ENCODE data around the gene ERMARD. TPM values are rescaled to one million over a fixed set of nuclear protein-coding genes. Genes with fewer than 3 reads are reported as not detected.

Gene ERMARD
- total and polyA plus RNA-seq, 2 donors (not counting 3 experiments of a cell fraction or from before 2014, with no cell fraction given): 23.8 to 36.4 TPM

GRCh38 chr6:169720207-169720855 is 31.1 kb upstream of the ERMARD start:
- Histone ChIP-seq H3K27me3 (ENCODE audit: control insufficient read depth in 2 of 2, insufficient read depth in 2 of 2, low read length in 2 of 2) (no peaks in the 10 kb centered on the region), H3K4me1 (ENCODE audit: control insufficient read depth, extremely low read depth, insufficient read depth, low read length) (peaks cover 19% of the 10 kb centered on the region), H3K27ac (ENCODE audit: insufficient read depth, low read depth, low read length) (no peak overlapping the region), H2AFZ (ENCODE audit: low read depth, low read length) (no peak overlapping the region), H4K20me1 (replicated peaks; ENCODE audit: control insufficient read depth, extremely low read depth, insufficient read depth, low read length) (no peaks in the 10 kb centered on the region), H3K4me3 (replicated peaks in 1 of 3; ENCODE audit: insufficient read depth in 1 of 3, low read depth in 1 of 3, low read length in 3 of 3) (no peak overlapping the region), H3K79me2 (ENCODE audit: control insufficient read depth, insufficient read depth, low read length) (peaks cover 40% of the 10 kb centered on the region), H3K9ac (replicated peaks; ENCODE audit: extremely low read depth, insufficient read depth, low read length) (no peak overlapping the region), H3K9me1 (replicated peaks; ENCODE audit: control insufficient read depth, extremely low read depth, insufficient read depth, low read length) (no peaks in the 10 kb centered on the region), H3K36me3 (ENCODE audit: control insufficient read depth in 2 of 2, extremely low read depth in 1 of 2, insufficient read depth in 2 of 2, low read length in 2 of 2) (peaks cover 0 to 3% of the 10 kb centered on the region in 2 experiments), H3K9me3 (replicated peaks; ENCODE audit: control insufficient read depth, insufficient read depth, low read length) (no peaks in the 10 kb centered on the region), H3K4me2 (ENCODE audit: insufficient read depth, low read length) (no peak overlapping the region)
- no TSS peak for BruUV-seq (replicated peaks)
- DNase-seq (ENCODE audit: low read depth, low spot score) (no peak), FAIRE-seq (no peak)
- POLR2A ChIA-PET: no interaction called here
- dilution Hi-C loops (cut with MboI; ENCODE audit: extremely low pct_ligation_motif_present, low sequenced_read_pairs): no loop called here
- no peak for TF ChIP-seq GATA2 (IDR thresholded peaks at IDR 0.05; ENCODE audit: insufficient read depth, insufficient read length, low read depth, low read length)
- no peak for TF ChIP-seq MYC (IDR thresholded peaks at IDR 0.05; ENCODE audit: low read depth, low read length)
- TF ChIP-seq JUN (IDR thresholded peaks at IDR 0.05; ENCODE audit: borderline replicate concordance, insufficient read depth, insufficient read length, low read depth): no peak
- no peak for TF ChIP-seq POLR2AphosphoS5 (IDR thresholded peaks at IDR 0.05; ENCODE audit: insufficient read depth, low read depth, low read length)
- TF ChIP-seq FOS (IDR thresholded peaks at IDR 0.05; ENCODE audit: borderline replicate concordance, insufficient read depth, low read length): no peak
- TF ChIP-seq CTCF (IDR thresholded peaks at IDR 0.05; ENCODE audit: extremely low read depth in 1 of 2, insufficient read depth in 1 of 2, low read depth in 1 of 2, low read length in 2 of 2): no peak
- TF ChIP-seq, protein P1, sequence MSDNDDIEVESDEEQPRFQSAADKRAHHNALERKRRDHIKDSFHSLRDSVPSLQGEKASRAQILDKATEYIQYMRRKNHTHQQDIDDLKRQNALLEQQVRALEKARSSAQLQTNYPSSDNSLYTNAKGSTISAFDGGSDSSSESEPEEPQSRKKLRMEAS (IDR thresholded peaks at IDR 0.05; ENCODE audit: insufficient read depth, insufficient read length): no peak
- no peak for TF ChIP-seq POLR2A (IDR thresholded peaks at IDR 0.05; ENCODE audit: low read depth, low read length)
- intact Hi-C loops (cut with micrococcal nuclease): loop anchor here (10.0 kb wide), 2 partner anchors 214 to 766 kb away; no protein-coding TSS in a partner anchor
- CTCF ChIA-PET: interaction anchor here (1.2 to 3.4 kb wide), 4 partner anchors 11 to 208 kb away, joined by 3 to 18 read pairs (median 12); no protein-coding TSS in a partner anchor

Data from endothelial cell of umbilical vein (primary cell).